ENCODE results near the gene STUB1.

The STUB1 gene

DNA sequence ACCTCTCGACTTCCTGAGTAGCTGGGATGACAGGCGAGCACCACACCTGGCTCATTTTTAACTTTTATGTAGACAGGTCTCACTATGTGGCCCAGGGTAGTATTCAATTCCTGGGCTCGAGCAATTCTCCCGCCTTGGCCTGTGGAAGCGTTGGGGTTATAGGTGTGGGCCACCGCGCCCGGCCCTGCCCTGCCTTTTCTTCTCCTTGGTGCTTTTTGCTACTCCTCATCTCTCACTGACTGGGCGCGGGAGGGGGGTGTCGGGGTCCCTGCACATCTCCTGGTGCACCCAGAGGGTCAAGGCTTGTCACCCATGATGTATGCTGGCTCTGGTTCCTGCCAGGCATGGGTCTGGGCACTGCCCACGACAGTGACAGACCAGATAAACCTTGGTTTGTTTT, 35.7 kb upstream of the STUB1 start:
- no peak for DNase-seq (ENCODE audit: low read depth)
- H3K4me3 ChIP-seq (ENCODE audit: control insufficient read depth, low read depth, low read length) = no peak overlapping the region
- TF ChIP-seq, protein P1, sequence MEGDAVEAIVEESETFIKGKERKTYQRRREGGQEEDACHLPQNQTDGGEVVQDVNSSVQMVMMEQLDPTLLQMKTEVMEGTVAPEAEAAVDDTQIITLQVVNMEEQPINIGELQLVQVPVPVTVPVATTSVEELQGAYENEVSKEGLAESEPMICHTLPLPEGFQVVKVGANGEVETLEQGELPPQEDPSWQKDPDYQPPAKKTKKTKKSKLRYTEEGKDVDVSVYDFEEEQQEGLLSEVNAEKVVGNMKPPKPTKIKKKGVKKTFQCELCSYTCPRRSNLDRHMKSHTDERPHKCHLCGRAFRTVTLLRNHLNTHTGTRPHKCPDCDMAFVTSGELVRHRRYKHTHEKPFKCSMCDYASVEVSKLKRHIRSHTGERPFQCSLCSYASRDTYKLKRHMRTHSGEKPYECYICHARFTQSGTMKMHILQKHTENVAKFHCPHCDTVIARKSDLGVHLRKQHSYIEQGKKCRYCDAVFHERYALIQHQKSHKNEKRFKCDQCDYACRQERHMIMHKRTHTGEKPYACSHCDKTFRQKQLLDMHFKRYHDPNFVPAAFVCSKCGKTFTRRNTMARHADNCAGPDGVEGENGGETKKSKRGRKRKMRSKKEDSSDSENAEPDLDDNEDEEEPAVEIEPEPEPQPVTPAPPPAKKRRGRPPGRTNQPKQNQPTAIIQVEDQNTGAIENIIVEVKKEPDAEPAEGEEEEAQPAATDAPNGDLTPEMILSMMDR (conservative IDR thresholded peaks at IDR 0.05; ENCODE audit: control insufficient read depth, insufficient read depth, low read depth, low read length) = no peak

DNA sequence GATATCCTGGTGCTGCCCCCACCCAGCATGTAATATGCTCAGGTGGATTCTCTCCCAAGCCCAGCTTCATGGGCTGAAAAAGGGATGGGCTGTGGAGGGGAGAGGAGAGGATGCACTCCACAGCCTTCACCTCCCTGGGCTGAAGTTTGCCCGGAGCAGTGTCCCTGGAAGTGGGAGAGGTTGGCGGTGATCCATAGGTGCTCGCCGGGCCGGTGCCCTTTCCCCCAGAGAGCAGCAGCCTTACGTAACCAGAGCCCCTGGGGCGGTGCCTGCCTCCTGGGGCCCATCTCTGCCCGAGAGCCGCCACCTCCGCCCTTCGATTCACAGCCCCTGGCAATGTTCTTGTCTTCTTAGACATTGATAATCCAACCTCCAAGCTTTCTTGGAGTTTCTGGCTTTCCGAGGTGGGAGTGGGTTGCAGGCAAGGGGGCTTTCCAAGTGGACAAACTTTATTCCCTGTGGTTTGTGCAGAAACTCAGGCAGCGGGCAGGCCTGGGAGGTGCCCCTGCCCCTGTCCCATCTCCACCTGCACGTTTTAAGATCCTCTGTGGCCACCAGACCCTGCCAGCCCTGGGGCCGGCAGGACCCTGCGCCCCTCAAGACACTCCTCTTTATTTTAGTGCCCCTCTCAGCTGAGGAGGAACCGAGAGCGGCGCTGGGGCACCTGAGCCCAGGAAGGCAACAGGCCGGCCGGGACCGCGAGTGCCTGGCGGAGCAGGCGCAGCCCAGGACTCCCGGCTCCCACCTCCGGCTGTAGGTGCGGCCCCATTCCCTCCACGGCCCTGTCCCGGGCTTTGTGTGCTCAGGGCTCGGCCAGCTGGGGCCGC, 34.1 kb upstream of the STUB1 start:
- DNase-seq (ENCODE audit: low read depth) = no peak
- no peak overlapping the region for H3K4me3 ChIP-seq (ENCODE audit: control insufficient read depth, low read depth, low read length)
- TF ChIP-seq, protein P1 (conservative IDR thresholded peaks at IDR 0.05; ENCODE audit: control insufficient read depth, insufficient read depth, low read depth, low read length) = no peak

DNA sequence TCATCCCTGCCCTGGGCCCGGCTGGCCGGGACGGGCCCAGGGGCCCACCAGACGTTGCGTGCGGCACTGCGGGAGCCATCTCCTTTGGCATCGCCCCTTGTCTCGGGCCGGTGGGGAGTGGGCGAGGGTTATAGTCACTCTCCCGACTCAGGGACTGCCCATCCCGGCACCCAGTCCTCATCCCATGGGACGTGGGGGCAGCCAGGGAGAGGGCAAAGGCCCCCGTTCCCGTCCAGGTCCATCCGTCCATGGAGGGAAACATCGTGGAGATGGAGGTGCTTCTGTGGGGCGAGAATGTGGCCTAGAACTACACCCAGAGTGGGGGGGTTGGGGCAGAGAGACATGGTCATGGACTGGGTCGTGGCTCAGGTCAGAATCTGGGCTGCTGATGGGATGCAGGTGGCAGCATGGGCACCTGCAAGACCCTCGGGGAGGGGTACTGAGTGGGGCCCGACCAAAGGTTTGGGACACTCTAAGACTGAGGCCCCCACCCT, 33.5 kb upstream of the STUB1 start:
- no peak for DNase-seq (ENCODE audit: low read depth)
- H3K4me3 ChIP-seq (ENCODE audit: control insufficient read depth, low read depth, low read length) = no peak overlapping the region
- TF ChIP-seq, protein P1 (conservative IDR thresholded peaks at IDR 0.05; ENCODE audit: control insufficient read depth, insufficient read depth, low read depth, low read length) = no peak

DNA sequence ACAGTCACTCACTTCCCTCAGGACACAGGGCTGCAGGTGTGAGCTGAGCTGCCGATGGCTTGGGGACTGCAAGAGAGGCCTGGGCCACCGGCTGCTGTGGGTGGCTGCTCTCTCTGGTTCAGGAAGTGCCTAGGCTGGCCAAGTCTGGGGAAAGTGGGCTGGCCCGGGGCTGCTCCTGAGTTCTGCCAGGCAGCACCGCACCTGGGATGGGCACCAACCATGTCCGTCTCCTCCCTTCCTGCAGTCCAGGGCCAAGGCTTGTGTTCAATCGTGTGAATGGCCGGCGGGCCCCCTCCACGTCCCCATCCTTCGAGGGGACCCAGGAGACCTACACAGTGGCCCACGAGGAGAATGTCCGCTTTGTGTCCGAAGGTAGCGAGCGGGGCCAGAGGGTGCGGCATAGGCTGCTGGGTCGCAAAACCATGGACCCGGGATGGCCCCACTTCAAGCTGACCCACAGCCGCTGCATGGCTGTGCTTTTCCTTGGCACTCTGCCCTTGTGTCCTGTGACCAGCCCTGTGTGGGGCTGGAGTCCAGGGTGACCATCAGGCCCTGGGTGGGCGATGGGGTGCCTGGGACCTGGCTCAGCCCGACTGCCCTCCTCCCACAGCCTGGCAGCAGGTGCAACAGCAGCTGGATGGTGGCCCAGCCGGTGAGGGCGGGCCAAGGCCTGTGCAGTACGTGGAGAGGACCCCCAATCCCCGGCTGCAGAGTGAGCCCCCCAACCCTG, 32.9 kb upstream of the STUB1 start:
- DNase-seq (ENCODE audit: low read depth) = no peak
- no peak overlapping the region for H3K4me3 ChIP-seq (ENCODE audit: control insufficient read depth, low read depth, low read length)
- TF ChIP-seq, protein P1 (conservative IDR thresholded peaks at IDR 0.05; ENCODE audit: control insufficient read depth, insufficient read depth, low read depth, low read length) = no peak

DNA sequence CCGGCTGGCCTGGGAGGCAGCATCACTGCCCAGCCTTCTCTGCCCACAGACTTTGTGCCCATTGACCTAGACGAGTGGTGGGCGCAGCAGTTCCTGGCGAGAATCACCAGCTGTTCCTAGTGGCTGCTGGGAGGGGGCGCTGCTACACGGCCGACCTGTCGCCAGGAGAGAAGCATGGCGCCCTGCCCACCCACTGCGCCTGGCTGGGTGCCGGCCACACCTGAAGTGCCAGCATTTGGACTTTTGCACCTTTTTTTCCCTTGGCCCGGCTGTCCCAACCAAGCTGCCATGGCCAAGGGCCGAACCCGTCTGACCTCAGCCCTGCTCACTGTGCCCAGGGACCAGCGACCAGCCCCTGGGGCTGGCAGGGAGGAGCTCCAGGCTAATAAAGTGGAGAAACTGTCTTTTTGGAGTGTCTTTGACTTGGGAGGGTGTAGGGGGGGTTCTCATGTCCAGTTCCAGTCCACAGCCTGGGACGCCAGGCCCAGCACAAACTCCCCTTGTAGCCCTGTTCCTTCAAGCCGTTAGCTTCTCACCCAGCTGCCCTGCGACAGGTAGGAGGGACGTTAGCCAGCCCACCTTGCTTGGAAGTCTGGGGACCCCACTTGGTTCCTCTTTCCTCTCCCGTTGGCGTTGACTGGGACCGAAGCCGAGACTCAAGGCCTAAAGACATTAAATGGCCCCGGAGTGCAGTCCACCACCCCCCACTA, 32.0 kb upstream of the STUB1 start:
- TF ChIP-seq, protein P1 (conservative IDR thresholded peaks at IDR 0.05; ENCODE audit: control insufficient read depth, insufficient read depth, low read depth, low read length) = peak; percentile 29
- DNase-seq (ENCODE audit: low read depth) = no peak
- peak overlapping the region; percentile 54 for H3K4me3 ChIP-seq (ENCODE audit: control insufficient read depth, low read depth, low read length)

DNA sequence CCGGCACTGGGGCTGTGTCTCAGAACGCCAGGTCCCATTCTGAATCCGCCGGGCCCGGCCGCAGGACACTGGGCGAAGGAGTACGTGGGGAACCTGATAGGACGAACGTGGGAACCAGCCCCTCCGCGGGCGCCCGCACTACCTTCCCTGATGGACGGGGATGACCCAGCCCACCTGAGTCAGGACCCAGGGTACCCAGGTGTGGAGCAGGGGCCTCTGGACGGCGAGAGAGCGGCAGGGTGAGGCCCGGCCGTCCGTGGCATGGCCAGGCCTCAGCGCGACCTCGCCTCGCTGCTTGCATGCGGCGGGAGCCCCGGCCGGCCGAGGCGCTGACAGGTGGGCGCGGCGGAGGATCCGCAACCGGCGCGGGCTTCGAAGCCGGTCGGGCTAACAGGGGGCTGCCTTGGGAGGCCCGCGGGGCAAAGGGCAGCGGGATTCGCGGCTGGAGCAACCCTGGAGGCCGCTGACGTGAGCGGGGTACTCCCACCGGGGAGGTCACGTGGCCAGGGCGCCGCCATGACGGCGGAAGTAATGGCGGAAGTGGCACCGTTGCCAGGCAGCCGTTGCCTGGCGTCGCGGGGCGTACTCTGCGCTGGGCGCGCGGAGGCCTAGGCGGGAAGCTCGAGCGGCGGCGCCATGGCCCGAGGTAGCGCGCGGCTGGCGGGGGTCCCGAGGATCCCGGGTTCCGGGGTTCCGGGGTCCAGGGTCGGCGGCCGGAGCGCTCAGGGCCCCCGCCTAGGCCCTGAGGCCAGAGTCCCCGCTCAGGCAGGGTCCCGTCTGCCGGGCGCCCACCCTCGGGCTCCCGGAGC, 31.2 kb upstream of the STUB1 start, which contains the start of gene WDR90:
WDR90 (plus strand) TSS at position 585 of the 809 bp plus-strand sequence; CDS start at position 637, 52 bp downstream.
- TF ChIP-seq, protein P1 (conservative IDR thresholded peaks at IDR 0.05; ENCODE audit: control insufficient read depth, insufficient read depth, low read depth, low read length) = no peak
- peak; percentile 87 for DNase-seq (ENCODE audit: low read depth)
- peak within 1 kb of the TSS; percentile 54 for H3K4me3 ChIP-seq (ENCODE audit: control insufficient read depth, low read depth, low read length)
